GM23338 (cell line): ENCODE measurements around the gene FTCD.

ENCODE experiments used
- REST ChIP-seq: IDR thresholded peaks from one replicate; pipeline ENCODE4 v1.6.1; 2018; ENCODE audit warnings: antibody characterized with exemption; ENCODE audit not compliant: unreplicated experiment
- ZNF114 ChIP-seq: fragments of 250-450 bp; sonication (Bioruptor Pico); IDR thresholded peaks from 2 replicates; pipeline ENCODE4 v1.5.0; 2020; ENCODE audit warnings: mild to moderate bottlenecking, moderate library complexity
- TF ChIP-seq, protein P1 (sequence below), 2 experiments: fragments of 200-600 bp in 1 of 2; sonication (generic) in 1 of 2; conservative IDR thresholded peaks; 2 replicates each; pipeline versions ENCODE4 v1.5.1 to v1.6.1; 2016 to 2017; ENCODE audit warnings: antibody characterized with exemption in 2 of 2, low read depth in 2 of 2, mild to moderate bottlenecking in 2 of 2, moderate library complexity in 1 of 2

DNA sequence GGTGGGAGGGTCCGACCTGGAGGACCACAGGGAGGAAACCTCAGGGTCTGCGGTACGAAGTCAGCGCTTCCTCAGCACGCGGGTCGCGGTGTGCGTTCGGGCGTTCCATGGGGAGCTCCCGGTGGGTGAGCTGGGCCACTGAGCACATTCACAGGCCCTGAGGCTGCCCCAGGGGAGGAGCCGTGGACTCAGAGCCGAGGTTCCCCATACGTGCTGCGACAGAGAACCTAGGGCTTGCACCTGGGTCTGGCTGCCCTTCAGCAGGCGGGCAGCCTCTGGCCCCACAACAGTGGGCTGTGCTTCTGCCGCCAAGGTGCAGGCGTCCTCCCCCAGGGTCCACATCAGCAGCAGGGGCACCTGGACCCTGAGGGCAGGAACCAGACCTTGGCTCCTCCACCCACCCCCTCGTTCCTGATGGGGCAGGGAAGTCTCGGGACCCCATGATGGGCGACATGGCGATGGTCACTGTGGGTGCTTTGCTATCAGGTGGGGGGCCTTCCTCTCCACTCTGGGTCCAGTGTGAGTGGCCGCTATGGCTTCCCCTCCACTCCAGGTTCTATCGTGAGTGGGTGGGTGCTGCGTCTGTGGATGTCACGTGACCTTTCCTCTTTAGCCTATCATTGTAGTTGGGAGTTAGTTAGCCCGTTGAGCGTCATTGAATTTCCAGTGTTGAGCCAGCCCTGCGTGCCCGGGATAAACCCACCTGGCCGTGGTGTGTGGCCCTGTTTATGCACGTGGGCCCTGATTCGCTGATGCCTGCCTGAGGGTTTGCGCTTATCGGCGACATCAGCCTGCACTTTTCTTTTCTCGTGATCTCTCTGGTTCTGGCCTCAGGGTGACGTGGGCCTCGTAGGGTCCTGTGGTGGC is 27.9 kb downstream of the FTCD start:
- TF ChIP-seq, protein P1, sequence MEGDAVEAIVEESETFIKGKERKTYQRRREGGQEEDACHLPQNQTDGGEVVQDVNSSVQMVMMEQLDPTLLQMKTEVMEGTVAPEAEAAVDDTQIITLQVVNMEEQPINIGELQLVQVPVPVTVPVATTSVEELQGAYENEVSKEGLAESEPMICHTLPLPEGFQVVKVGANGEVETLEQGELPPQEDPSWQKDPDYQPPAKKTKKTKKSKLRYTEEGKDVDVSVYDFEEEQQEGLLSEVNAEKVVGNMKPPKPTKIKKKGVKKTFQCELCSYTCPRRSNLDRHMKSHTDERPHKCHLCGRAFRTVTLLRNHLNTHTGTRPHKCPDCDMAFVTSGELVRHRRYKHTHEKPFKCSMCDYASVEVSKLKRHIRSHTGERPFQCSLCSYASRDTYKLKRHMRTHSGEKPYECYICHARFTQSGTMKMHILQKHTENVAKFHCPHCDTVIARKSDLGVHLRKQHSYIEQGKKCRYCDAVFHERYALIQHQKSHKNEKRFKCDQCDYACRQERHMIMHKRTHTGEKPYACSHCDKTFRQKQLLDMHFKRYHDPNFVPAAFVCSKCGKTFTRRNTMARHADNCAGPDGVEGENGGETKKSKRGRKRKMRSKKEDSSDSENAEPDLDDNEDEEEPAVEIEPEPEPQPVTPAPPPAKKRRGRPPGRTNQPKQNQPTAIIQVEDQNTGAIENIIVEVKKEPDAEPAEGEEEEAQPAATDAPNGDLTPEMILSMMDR (conservative IDR thresholded peaks at IDR 0.05; ENCODE audit: low read depth in 2 of 2) = no peak
- TF ChIP-seq REST (no peak), ZNF114 (CRISPR knock-in tag) (no peak)
